Measurements from ENCODE around the gene GOLGA7B. TPM values are rescaled to one million over a fixed set of nuclear protein-coding genes. Genes with fewer than 3 reads are reported as not detected.
A peak's percentile ranks its signal among the peaks of the same experiment; 100 is the strongest.

Gene GOLGA7B
- total and polyA plus RNA-seq, 2 donors, result 0.11 to 0.56 TPM

DNA sequence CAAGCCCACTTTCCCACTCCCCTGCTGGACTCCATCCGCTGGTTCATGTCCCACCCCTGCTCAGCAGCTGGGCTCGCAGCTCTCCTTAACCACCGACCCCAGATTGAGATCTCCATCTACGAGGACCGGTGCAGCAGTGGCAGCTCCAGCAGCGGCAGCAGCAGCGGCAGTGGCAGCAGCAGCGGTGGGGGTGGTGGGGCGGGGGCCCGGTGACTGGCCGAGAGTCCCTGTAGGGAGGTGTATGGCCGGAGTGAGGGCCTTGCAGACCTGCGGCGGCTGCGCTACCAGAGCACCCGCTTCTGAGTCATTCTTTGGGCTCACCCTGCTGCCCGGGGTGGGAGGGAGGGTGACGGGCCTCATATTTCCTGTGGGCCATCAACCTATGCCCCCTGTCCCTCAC, 15.8 kb downstream of the GOLGA7B start:
- Histone ChIP-seq H3K4me3 (ENCODE audit: low read depth, low read length) (no peak overlapping the region), H3K36me3 (ENCODE audit: insufficient read depth) (no peaks in the 10 kb centered on the region), H3K27ac (ENCODE audit: low read depth) (no peak overlapping the region), H3K4me1 (ENCODE audit: insufficient read depth) (no peaks in the 10 kb centered on the region)
- DNase-seq (ENCODE audit: extremely low spot score), result no peak
- WGBS, result 72% methylated on average over 18 of the region's 18 CpGs

- H3K27ac ChIP-seq (ENCODE audit: low read depth), result no peak overlapping the region
- H3K36me3 ChIP-seq (ENCODE audit: insufficient read depth), result no peaks in the 10 kb centered on the region
- no peaks in the 10 kb centered on the region for H3K4me1 ChIP-seq (ENCODE audit: insufficient read depth)
- WGBS, result 93% methylated on average over 10 of the region's 10 CpGs
- H3K4me3 ChIP-seq (ENCODE audit: low read depth, low read length), result no peak overlapping the region
- no peak for DNase-seq (ENCODE audit: extremely low spot score)
Measured at GRCh38 chr10:97866524-97867219, 17.0 kb downstream of the GOLGA7B start.

- DNase-seq (ENCODE audit: extremely low spot score), result no peak
- WGBS, result 91% methylated on average over 10 of the region's 10 CpGs
- Histone ChIP-seq H3K27ac (ENCODE audit: low read depth) (no peak overlapping the region), H3K4me1 (ENCODE audit: insufficient read depth) (no peaks in the 10 kb centered on the region), H3K4me3 (ENCODE audit: low read depth, low read length) (no peak overlapping the region), H3K36me3 (ENCODE audit: insufficient read depth) (no peaks in the 10 kb centered on the region)
Measured at GRCh38 chr10:97867220-97867800, 17.7 kb downstream of the GOLGA7B start.

GRCh38 chr10:97868134-97868685, 18.6 kb downstream of the GOLGA7B start:
- no peaks in the 10 kb centered on the region for H3K4me1 ChIP-seq (ENCODE audit: insufficient read depth)
- no peaks in the 10 kb centered on the region for H3K36me3 ChIP-seq (ENCODE audit: insufficient read depth)
- no peak for DNase-seq (ENCODE audit: extremely low spot score)
- H3K4me3 ChIP-seq (ENCODE audit: low read depth, low read length), result no peak overlapping the region
- H3K27ac ChIP-seq (ENCODE audit: low read depth), result no peak overlapping the region
- WGBS, result 66% methylated on average over 4 of the region's 4 CpGs

DNA sequence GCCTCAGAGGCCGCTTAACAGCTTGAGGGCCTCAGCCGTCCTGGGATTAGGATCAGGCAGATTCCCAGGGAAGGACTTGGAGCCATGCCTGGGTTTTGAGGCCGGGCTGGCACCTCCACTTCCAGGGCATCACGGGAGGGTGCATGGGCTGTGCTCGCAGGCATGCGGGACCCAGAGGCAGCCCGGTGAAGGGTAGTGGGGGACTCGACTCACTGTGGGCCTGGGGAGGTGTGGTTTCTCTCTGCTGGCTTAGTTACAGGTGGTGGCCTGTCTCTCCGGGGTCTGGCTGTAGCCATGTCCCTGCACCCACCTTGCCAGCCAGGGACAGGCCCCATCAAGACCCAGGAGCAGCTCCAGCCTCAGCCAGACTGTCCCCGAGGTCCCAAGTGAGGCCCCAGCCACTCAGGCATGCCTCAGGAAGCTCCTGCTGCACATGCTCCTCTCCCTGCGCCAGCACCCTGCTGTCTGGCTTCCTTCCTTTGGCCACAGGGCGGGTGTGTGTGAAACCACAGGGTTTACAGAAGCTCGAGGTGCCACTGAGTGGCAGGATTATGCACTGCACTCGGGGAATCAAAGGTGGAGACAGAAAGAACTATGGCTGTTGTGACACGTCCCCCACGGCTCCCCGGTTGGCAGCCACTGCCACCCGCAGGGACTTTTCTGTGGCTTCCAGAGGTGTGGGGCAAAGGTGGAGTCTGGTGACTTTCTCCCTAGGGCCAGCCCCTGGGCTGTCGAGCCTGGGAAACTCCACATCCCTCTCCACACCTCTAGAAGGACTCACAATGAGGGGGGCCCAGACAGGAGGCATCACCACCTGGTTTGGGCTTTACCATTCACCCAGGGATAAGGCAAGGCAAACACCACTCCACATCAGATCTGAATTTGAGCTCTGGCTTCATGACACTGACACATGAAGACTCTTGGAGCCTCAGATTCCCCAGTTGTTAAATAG, 19.7 kb downstream of the GOLGA7B start:
- WGBS, result 10% methylated on average over 19 of the region's 19 CpGs
- Histone ChIP-seq H3K36me3 (ENCODE audit: insufficient read depth) (no peaks in the 10 kb centered on the region), H3K4me1 (ENCODE audit: insufficient read depth) (no peaks in the 10 kb centered on the region), H3K27ac (ENCODE audit: low read depth) (no peak overlapping the region), H3K4me3 (ENCODE audit: low read depth, low read length) (no peak overlapping the region)
- DNase-seq (ENCODE audit: extremely low spot score), result peak; percentile 41

- no peaks in the 10 kb centered on the region for H3K4me1 ChIP-seq (ENCODE audit: insufficient read depth)
- 75% methylated on average over 8 of the region's 8 CpGs for WGBS
- no peak overlapping the region for H3K27ac ChIP-seq (ENCODE audit: low read depth)
- no peak for DNase-seq (ENCODE audit: extremely low spot score)
- H3K4me3 ChIP-seq (ENCODE audit: low read depth, low read length), result no peak overlapping the region
- no peaks in the 10 kb centered on the region for H3K36me3 ChIP-seq (ENCODE audit: insufficient read depth)
Measured at GRCh38 chr10:97870990-97871389, 21.3 kb downstream of the GOLGA7B start.

GRCh38 chr10:97873569-97873968, 23.9 kb downstream of the GOLGA7B start:
- H3K4me1 ChIP-seq (ENCODE audit: insufficient read depth), result no peaks in the 10 kb centered on the region
- DNase-seq (ENCODE audit: extremely low spot score), result no peak
- no peak overlapping the region for H3K27ac ChIP-seq (ENCODE audit: low read depth)
- 60% methylated on average over 6 of the region's 6 CpGs for WGBS
- H3K36me3 ChIP-seq (ENCODE audit: insufficient read depth), result no peaks in the 10 kb centered on the region
- H3K4me3 ChIP-seq (ENCODE audit: low read depth, low read length), result no peak overlapping the region

DNA sequence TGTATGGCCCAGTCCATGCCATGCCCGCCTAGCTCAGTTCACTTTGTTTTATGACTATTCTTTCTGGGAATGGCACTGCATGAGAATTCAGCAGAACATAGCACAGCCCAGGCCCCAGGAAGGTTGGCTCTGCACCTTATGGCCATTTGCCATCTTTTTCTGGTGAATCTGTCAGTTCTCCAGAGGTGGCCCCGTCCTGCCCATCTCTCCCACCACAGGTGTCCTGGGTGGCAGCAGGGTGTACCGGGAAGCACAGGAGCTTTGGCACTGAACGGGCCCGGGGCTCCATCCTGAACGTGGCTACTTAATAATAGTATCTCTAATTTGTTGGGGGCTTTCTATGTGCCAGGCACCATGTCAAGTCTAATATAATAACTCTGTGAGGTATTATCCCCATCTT, 24.7 kb downstream of the GOLGA7B start:
- WGBS, result 79% methylated on average over 6 of the region's 6 CpGs
- Histone ChIP-seq H3K4me3 (ENCODE audit: low read depth, low read length) (no peak overlapping the region), H3K27ac (ENCODE audit: low read depth) (no peak overlapping the region), H3K4me1 (ENCODE audit: insufficient read depth) (no peaks in the 10 kb centered on the region), H3K36me3 (ENCODE audit: insufficient read depth) (no peaks in the 10 kb centered on the region)
- DNase-seq (ENCODE audit: extremely low spot score), result no peak

GRCh38 chr10:97875391-97875790, 25.7 kb downstream of the GOLGA7B start:
- no peak for DNase-seq (ENCODE audit: extremely low spot score)
- no peak overlapping the region for H3K4me3 ChIP-seq (ENCODE audit: low read depth, low read length)
- H3K4me1 ChIP-seq (ENCODE audit: insufficient read depth), result no peaks in the 10 kb centered on the region
- H3K36me3 ChIP-seq (ENCODE audit: insufficient read depth), result no peaks in the 10 kb centered on the region
- 71% methylated on average over 7 of the region's 7 CpGs for WGBS
- no peak overlapping the region for H3K27ac ChIP-seq (ENCODE audit: low read depth)

GRCh38 chr10:97876402-97876801, 26.8 kb downstream of the GOLGA7B start:
- Histone ChIP-seq H3K36me3 (ENCODE audit: insufficient read depth) (no peaks in the 10 kb centered on the region), H3K4me1 (ENCODE audit: insufficient read depth) (no peaks in the 10 kb centered on the region), H3K4me3 (ENCODE audit: low read depth, low read length) (no peak overlapping the region), H3K27ac (ENCODE audit: low read depth) (no peak overlapping the region)
- 49% methylated on average over 4 of the region's 4 CpGs for WGBS
- no peak for DNase-seq (ENCODE audit: extremely low spot score)

DNA sequence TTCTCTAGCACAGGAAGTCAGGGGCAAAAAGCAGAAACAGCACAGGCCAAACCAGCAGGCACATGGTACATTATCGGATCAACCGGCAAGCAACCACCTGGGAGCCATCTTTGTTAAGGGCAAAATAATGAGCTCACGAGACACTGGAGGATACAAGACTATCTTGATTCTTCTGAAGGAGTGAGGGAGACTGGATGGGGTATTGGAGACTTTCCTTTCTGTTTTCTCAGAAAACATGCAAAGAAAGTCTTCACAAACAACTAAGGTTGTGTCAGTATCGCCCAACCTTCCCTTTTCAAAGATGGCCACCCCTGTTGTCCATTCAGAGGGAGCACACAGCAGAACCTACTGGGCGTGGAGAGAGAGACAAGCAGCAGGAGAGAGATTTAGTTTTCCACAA, 29.6 kb downstream of the GOLGA7B start:
- H3K4me1 ChIP-seq (ENCODE audit: insufficient read depth), result no peaks in the 10 kb centered on the region
- 88% methylated on average over 5 of the region's 5 CpGs for WGBS
- no peak for DNase-seq (ENCODE audit: extremely low spot score)
- H3K36me3 ChIP-seq (ENCODE audit: insufficient read depth), result no peaks in the 10 kb centered on the region
- no peak overlapping the region for H3K4me3 ChIP-seq (ENCODE audit: low read depth, low read length)
- no peak overlapping the region for H3K27ac ChIP-seq (ENCODE audit: low read depth)

DNA sequence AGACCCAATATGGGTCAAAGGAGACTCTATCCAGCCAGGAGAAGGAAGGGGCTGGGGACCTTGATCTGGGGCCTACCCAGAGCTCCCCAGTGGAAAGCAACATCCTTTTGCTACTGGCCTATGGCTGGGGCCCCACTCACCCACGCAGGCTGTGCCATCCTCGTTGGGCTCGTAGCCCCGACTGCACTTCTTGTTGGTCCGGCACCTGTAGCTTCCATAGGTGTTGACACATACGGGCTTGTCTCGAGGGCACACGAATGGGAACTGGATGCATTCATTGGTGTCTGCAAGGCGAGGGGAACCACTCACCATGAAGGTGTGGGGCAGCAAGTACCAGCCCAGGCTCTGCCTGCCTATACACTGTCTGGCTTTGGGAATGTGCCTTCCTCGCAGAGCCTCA, 30.5 kb downstream of the GOLGA7B start:
- WGBS, result 90% methylated on average over 10 of the region's 10 CpGs
- DNase-seq (ENCODE audit: extremely low spot score), result no peak
- Histone ChIP-seq H3K4me1 (ENCODE audit: insufficient read depth) (no peaks in the 10 kb centered on the region), H3K4me3 (ENCODE audit: low read depth, low read length) (no peak overlapping the region), H3K36me3 (ENCODE audit: insufficient read depth) (no peaks in the 10 kb centered on the region), H3K27ac (ENCODE audit: low read depth) (no peak overlapping the region)

GRCh38 chr10:97882142-97883091, 32.8 kb downstream of the GOLGA7B start:
- Histone ChIP-seq H3K4me1 (ENCODE audit: insufficient read depth) (no peaks in the 10 kb centered on the region), H3K36me3 (ENCODE audit: insufficient read depth) (no peaks in the 10 kb centered on the region), H3K27ac (ENCODE audit: low read depth) (no peak overlapping the region), H3K4me3 (ENCODE audit: low read depth, low read length) (no peak overlapping the region)
- DNase-seq (ENCODE audit: extremely low spot score), result no peak
- 79% methylated on average over 11 of the region's 11 CpGs for WGBS
